ENCODE data around the gene TSPAN18. TPM values are rescaled to one million over a fixed set of nuclear protein-coding genes. Genes with fewer than 3 reads are reported as not detected.

The TSPAN18 gene
- polyA plus RNA-seq, 1 donor = 44.4 TPM

GRCh38 chr11:44942029-44942955, 215.5 kb downstream of the TSPAN18 start:
- no peak for DNase-seq

GRCh38 chr11:44943118-44943517, 216.4 kb downstream of the TSPAN18 start:
- peak; percentile 45 for DNase-seq

GRCh38 chr11:44943696-44944095, 216.9 kb downstream of the TSPAN18 start:
- DNase-seq = no peak

GRCh38 chr11:44944181-44944852, 217.6 kb downstream of the TSPAN18 start:
- DNase-seq = no peak

- DNase-seq = no peak
Measured at GRCh38 chr11:44944853-44945235, 218.1 kb downstream of the TSPAN18 start.

- DNase-seq = no peak
Measured at GRCh38 chr11:44945666-44946065, 218.9 kb downstream of the TSPAN18 start.

- no peak for DNase-seq
Measured at GRCh38 chr11:44946263-44946662, 219.5 kb downstream of the TSPAN18 start.

- DNase-seq = no peak
Measured at GRCh38 chr11:44947114-44947513, 220.4 kb downstream of the TSPAN18 start.

- DNase-seq = no peak
Measured at GRCh38 chr11:44948155-44948554, 221.4 kb downstream of the TSPAN18 start.

- peak; percentile 62 for DNase-seq
Measured at GRCh38 chr11:44949160-44950030, 222.6 kb downstream of the TSPAN18 start.

GRCh38 chr11:44950031-44950624, 223.4 kb downstream of the TSPAN18 start:
- DNase-seq = no peak

GRCh38 chr11:44950625-44951476, 224.1 kb downstream of the TSPAN18 start, which contains the start of gene TP53I11:
TSS of gene TP53I11 (minus strand) at chr11:44950883. CDS start at chr11:44938335, 12,548 bp downstream.
- DNase-seq = peak; percentile 71

GRCh38 chr11:44952082-44952481, 225.3 kb downstream of the TSPAN18 start:
- no peak for DNase-seq

GRCh38 chr11:44952500-44953260, 225.9 kb downstream of the TSPAN18 start:
- no peak for DNase-seq

- no peak for DNase-seq
Measured at GRCh38 chr11:44954051-44954906, 227.5 kb downstream of the TSPAN18 start.

- DNase-seq = no peak
Measured at GRCh38 chr11:44955015-44955738, 228.4 kb downstream of the TSPAN18 start.

- DNase-seq = no peak
Measured at GRCh38 chr11:44957040-44957515, 230.3 kb downstream of the TSPAN18 start.

Measured in left kidney (tissue), 2 donors.